ENCODE data around the gene MTSS2. TPM values are rescaled to one million over a fixed set of nuclear protein-coding genes. Genes with fewer than 3 reads are reported as not detected.

Gene MTSS2
- total and polyA plus RNA-seq, 2 of the 8 experiments (the other 6 are each of a cell fraction or from before 2014, with no cell fraction given) = 23.3 to 36.7 TPM

GRCh38 chr16:70701596-70701995 is 15.7 kb upstream of the MTSS2 start:
- Histone ChIP-seq H3K56ac (replicated peaks; ENCODE audit: insufficient read length, low read depth, low read length) (no peak overlapping the region), H3K27ac (ENCODE audit: low read depth, low read length) (no peak overlapping the region), H3K23ac (ENCODE audit: insufficient read length) (no peak overlapping the region), H3K27me3 (replicated peaks in 1 of 4; ENCODE audit: control insufficient read depth in 3 of 4, extremely low read depth in 1 of 4, insufficient read depth in 3 of 4, low read length in 3 of 4) (no peaks in the 10 kb centered on the region), H3K9ac (replicated peaks in 1 of 4; ENCODE audit: extremely low read depth in 1 of 4, low read depth in 3 of 4, low read length in 3 of 4) (no peak overlapping the region), H3K18ac (ENCODE audit: extremely low read depth, low read length) (no peak overlapping the region), H2AK5ac (ENCODE audit: low read depth, low read length) (no peak overlapping the region), H3K14ac (ENCODE audit: insufficient read length) (no peak overlapping the region), H3K4me1 (replicated peaks in 1 of 4; ENCODE audit: control insufficient read depth in 3 of 4, insufficient read depth in 4 of 4, low read length in 3 of 4) (peaks cover 0 to 12% (median 7%) of the 10 kb centered on the region in 4 experiments; a peak in 4 of 7 replicates), H2BK20ac (ENCODE audit: low read length) (no peak overlapping the region), H3K4me2 (ENCODE audit: insufficient read depth in 1 of 2, low read depth in 2 of 2, low read length in 2 of 2) (no peak overlapping the region), H3K4ac (replicated peaks; ENCODE audit: insufficient read length, low read depth, low read length) (no peak overlapping the region), H2BK12ac (ENCODE audit: low read depth, low read length) (0 out of 2 replicates have a peak overlapping the region, but pooled peaks have one; percentile 9), H3K36me3 (ENCODE audit: control insufficient read depth in 2 of 4, insufficient read depth in 4 of 4, low read length in 3 of 4) (no peaks in the 10 kb centered on the region; a peak in 1 of 8 replicates), H4K91ac (replicated peaks; ENCODE audit: insufficient read length, low read length) (peak overlapping the region; percentile 58), H3K79me2 (ENCODE audit: control insufficient read depth in 1 of 2, insufficient read depth in 2 of 2, low read length in 2 of 2) (no peaks in the 10 kb centered on the region), H4K20me1 (replicated peaks in 1 of 2; ENCODE audit: control insufficient read depth in 1 of 2, insufficient read depth in 2 of 2, low read length in 2 of 2) (peaks cover 0 to 6% of the 10 kb centered on the region in 2 experiments), H3K4me3 (ENCODE audit: extremely low read depth in 1 of 4, insufficient read depth in 2 of 4, low read depth in 3 of 4, low read length in 4 of 4) (no peak overlapping the region), H3K9me3 (ENCODE audit: insufficient read depth in 2 of 2, low read depth in 1 of 2, low read length in 1 of 2) (no peaks in the 10 kb centered on the region), H2BK120ac (replicated peaks; ENCODE audit: low read depth, low read length) (no peak overlapping the region), H3K23me2 (ENCODE audit: low read depth, low read length) (no peaks in the 10 kb centered on the region), H2BK15ac (ENCODE audit: low read length) (no peak overlapping the region), H4K5ac (ENCODE audit: insufficient read length, low read depth, low read length) (no peak overlapping the region), H2BK5ac (ENCODE audit: low read depth, low read length) (0 out of 2 replicates have a peak overlapping the region, but pooled peaks have one; percentile 44), H2AFZ (ENCODE audit: low read length) (no peak overlapping the region), H3K79me1 (ENCODE audit: low read depth, low read length) (peaks cover 2% of the 10 kb centered on the region; the same call in 1 of the 2 replicates), H4K8ac (ENCODE audit: extremely low read depth, insufficient read depth, low read length) (no peak overlapping the region)
- ChIA-PET CTCF (ENCODE audit: partially characterized antibody) (interaction anchor here (1.6 to 2.0 kb wide), 3 partner anchors 9 to 37 kb away, joined by 4 to 6 read pairs (median 5); no protein-coding TSS in a partner anchor), POLR2A (ENCODE audit: partially characterized antibody) (interaction anchor here (1.0 kb wide), 1 partner anchor 10 kb away, joined by 4 read pairs; no protein-coding TSS in a partner anchor)
- TF ChIP-seq RFX5 (IDR thresholded peaks at IDR 0.05; ENCODE audit: borderline replicate concordance, low read depth, low read length) (no peak), PHF8 (conservative IDR thresholded peaks at IDR 0.05; ENCODE audit: low read depth, low read length) (no peak), RXRA (IDR thresholded peaks at IDR 0.05; ENCODE audit: insufficient read depth, low read depth, low read length) (no peak), RAD21 (IDR thresholded peaks at IDR 0.05 in 1 of 2, conservative IDR thresholded peaks at IDR 0.05 in 1 of 2; ENCODE audit: low read depth in 2 of 2, low read length in 2 of 2) (no peak), MAFK (IDR thresholded peaks at IDR 0.05; ENCODE audit: low read depth, low read length) (no peak), ASH2L (IDR thresholded peaks at IDR 0.05; ENCODE audit: low read length) (no peak), SP4 (IDR thresholded peaks at IDR 0.05; ENCODE audit: low read length) (no peak), SUZ12 (IDR thresholded peaks at IDR 0.05; ENCODE audit: low read length) (no peak), ZNF274 (IDR thresholded peaks at IDR 0.05; ENCODE audit: borderline replicate concordance, extremely low read depth, low read length) (no peak), JUN (IDR thresholded peaks at IDR 0.05; ENCODE audit: low read depth, low read length) (no peak), POLR2A (IDR thresholded peaks at IDR 0.05; ENCODE audit: control extremely low read depth in 1 of 2, low read depth in 2 of 2, low read length in 2 of 2) (no peak)
- no peak for FAIRE-seq
- 97% methylated on average over 9 of the region's 9 CpGs; no CpG with 5 or more reads in 1 of the 2 experiments for WGBS, 2 experiments (ENCODE audit: extremely low coverage in 1 of 2, insufficient coverage in 1 of 2, insufficient read length in 1 of 2, insufficient replicate concordance in 2 of 2, low coverage in 1 of 2, low lambda C conversion rate in 2 of 2, missing lambda C conversion rate in 1 of 2)
- DNase-seq (ENCODE audit: low read depth in 1 of 2, low spot score in 2 of 2) = no peak

Data from H1 (cell line).